Femur (tissue), 1 donor: ENCODE measurements around the gene ERFL.
A peak's percentile ranks its signal among the peaks of the same experiment; 100 is the strongest.
"Not testable (repeated sequence)": the region's sequence is repeated elsewhere in the genome, so short reads cannot be mapped to it uniquely, and the experiment has no call there.

Source experiments
- DNase-seq: peaks from one replicate; pipeline ENCODE4 v3.0.0-alpha.2; 2017

Gene ERFL

DNA sequence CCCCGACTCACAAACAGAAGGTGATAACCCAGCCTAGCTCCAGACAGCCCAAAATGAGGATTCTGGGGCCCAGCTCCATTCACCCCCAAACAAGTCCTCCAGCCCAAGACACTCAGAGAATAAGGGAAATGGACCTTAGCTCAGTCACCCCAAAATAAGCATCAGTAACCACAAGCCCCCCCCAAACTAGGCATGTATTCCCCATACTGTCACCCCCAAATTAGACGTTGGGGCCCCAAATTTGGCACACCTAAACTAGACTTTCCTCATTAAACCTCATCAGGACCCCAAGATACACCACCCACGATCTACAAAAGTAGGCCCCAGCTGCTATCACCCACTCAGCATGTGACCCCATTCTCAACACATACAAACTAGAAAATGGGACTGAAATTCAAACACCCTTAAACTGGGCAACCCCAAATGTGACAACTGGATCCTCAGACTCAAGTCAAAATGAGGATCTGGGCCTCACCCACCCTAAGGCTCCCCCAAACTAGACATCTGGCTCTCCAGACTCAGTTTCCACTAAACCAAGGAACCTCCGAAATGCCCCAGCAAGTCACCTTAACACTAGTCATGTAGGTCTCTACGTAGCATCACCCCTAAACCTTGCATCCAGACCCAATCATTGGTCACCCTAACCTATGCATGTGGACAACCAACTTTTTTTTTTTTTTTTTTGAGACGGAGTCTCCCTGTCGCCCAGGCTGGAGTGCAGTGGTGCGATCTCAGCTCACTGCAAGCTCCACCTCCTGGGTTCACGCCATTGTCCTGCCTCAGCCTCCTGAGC is 13.4 kb upstream of the ERFL start:
- DNase-seq: no peak

DNA sequence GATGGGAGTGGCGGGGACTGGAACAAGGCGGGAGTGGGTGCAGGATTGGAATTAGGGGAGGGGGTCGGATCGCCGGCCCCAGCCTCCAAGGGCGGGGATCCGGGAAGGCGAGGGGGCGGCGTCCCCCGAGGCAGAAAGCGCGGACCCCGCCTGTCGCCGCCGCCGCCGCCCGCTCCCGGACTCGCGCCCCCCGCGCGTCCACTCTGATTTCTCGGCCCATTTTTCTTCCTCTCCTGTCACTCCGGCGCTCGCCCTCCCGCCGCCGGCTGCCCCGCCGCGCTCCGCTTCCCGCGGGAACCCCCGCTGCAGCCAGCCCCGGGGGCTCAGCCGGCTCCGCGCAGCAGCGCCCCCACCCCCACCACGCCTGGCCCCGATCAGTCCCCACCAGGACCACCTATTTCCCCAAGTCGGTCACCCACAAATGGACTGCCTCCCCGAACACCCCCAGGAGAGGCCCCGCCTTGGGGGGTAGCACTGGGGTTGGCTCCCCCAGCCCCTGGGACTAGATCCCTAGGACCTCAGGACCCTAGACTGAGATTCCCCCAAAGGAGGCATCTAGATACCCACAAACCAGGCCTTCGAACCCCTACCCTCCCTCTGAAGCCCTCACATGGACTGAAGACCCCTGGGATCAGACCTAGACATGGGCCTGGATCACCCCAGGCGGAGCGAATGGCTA is 12.6 kb upstream of the ERFL start:
- DNase-seq: no peak

DNA sequence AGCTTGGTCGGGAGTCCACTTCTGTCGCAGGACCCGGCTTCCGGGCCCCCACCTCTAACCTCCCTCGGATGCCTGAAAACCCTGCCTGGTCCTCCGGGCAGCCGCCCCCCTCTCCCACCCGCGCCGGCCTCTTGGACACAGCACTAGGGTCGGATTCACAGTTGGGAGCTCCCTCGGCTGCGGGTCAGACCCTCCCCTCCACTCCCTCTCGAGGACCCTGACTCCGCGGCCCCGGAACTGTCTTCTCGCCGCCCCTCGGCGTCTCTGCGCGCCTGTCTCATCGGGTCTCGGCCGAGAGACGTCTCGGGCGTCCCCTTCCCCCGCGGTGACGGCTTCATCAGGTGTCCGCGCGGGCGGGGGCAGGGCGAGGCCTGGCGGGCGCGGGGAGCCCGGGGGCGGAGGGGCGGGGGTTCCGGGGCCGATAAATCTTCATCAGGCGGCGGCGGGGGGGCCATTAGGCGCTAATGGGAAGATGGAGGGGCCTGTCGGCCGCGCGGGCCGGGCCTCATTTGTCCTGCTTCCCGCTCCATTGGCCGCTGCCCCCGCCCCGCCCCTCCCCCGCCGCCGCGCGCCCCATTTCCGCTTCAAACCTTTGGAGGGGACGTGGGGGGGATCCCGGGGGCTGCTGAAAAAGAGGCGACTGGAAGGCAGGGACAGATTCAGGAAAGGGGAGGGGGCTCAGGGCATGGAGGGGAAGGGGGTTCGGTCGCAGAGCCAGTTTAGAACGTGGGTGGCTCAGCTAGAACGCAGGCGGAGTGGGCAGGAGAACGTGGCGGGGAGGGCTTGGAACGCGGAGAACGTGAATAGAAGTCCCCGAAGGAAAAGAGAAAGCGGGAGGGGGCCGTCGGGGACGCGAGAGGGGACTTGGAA is 11.8 kb upstream of the ERFL start:
- peak; percentile 78 for DNase-seq

DNA sequence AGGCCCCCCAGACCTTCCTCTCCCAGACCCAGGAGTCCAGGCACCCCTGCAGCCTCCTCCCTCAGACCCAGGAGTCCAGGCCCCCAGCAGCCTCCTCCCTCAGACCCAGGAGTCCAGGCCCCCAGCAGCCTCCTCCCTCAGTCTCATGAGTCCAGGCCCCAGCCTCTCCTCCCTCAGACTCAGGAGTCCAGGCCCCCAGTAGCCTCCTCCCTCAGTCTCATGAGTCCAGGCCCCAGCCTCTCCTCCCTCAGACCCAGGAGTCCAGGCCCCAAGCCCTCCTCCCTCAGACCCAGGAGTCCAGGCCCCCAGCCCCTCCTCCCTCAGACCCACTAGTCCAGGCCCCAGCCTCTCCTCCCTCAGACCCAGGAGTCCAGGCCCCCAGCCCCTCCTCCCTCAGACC is 11.0 kb upstream of the ERFL start:
- DNase-seq: not testable (repeated sequence)

DNA sequence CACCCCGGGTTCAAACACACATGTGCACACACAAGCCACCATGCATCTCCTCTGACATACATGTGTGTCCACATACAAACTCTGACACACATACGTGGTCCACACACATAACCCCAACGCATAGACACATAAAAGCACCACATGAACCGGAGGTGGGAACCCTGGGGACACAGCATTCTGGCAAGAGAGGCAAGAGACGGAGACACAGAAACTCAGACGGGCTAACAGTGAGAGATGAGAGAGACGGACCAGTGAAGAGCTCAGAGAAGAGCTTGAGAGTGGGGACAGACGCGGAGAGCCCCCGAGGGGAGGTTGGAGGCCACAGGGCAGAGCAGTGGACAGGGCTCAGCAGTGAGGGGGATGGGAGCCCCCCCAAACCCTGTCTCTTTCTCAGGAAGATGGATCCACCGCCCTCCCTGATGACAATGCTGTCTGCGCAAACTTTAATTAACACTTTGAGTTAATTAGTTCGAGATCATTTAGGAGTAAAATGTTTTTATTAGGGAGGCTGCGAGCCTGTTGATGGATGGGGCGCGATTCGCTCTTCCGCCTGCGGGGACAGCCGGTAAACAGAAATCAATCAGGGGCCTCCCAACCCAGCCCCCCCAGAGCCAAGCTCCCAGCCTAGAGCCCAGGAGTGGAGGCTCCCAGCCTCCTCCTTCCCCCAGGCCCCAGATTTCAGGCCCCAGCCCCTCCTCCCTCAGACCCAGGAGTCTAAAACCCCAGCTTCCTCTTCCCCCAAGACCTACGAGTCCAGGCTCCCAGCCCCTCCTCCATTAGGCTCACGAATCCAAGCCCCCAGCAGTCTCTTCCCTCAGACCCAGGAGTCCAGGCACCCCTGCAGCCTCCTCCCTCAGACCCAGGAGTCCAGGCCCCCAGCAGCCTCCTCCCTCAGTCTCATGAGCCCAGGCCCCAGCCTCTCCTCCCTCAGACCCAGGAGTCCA is 9.5 kb upstream of the ERFL start:
- DNase-seq: no peak

DNA sequence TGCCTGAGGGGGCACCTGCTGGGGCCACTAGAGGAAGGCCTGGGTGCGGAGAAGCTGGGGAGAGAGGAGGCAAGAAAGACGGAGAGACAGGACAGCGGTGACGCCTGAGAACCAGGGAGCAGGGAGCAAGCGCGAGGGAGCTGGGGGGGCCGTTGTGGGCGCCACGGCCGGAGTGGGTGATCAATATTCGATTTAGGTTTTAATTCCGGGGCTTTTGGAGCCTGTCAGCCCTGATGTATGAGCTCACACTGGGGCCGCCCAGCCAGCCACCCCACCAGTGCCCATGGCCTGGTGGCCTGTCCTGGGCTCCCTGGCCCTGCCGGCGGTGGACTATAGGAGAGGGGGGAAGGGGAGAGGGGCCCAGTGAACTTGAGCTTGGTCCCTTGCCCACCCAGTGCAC is 8.7 kb upstream of the ERFL start:
- no peak for DNase-seq

DNA sequence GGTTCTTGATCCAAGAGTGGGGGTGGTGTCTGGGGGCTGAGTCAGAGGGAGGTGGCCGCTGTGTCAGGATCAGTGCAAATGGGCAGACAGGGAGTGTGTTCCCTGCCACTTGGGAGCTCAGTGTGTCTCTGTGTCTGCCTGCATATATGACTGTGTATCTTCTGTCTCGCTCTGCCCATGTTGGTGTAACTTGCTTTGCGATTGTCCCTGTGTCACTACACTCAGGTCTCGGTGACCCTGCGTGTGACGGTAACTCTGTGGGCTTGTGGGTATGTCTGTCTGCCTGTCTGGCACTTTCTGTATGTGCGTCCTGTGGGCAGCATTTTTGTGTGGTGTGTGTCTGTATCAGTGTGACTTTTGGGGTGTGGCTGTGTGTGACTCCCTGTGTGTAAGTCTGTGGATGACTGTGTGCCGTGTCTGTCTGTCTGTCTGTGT is 8.2 kb upstream of the ERFL start:
- no peak for DNase-seq

DNA sequence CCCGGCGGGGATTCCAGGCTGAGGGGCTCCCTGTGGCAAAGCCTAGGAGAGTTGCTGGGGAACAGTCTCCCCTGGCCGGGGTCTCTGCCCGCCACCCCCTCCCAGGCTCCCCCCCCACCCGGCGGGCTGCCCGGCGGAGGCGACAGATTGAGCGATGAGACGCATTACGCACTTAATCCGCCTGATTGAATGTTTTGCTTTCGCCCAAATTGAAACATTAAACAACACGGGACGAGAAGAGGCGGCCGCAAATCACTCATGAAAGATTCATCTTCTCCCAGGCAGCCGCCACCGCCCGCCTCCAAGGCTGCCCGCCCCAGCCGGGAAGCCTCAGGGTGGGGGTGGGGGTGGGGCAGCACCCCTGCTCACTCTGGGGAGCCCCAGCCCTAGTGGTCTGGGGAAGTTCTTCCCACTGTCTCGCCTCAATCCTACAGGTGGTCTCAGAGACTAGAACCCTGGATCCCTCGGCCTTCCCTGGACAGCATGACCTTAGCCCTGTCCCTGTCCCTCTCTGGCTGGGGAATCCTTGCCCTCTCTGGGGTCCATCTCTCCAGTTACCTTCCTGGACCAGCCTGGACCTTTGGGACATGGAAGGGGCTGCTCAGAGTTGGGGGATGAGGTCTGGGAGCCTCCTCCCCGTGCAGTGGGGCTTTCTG is 7.6 kb upstream of the ERFL start:
- no peak for DNase-seq

DNA sequence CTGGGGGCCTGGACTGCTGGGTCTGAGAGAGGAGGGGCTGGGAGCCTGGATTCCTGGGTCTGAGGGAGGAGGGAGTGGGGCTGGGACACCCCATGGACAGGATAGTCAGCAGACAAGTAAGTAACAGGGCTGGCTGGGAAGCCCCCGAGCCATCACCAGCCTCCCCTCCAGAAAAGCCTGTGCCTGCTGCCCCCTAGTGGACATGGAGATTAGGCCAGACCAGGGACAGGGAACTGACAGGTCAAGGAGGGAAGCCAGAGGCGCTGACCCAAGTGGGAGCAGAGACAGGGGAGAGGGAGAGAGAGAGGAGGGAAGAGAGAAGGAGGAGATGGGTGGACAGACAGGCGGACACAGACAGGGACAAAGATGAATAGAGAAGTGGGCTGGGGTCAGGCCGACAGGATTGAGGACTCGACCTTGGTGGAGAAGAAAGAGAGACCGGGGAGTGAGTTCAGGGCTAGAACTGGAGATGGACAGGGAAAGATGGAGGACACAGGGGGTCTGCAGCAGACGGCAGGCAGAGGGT is 6.7 kb upstream of the ERFL start:
- DNase-seq: peak; percentile 80

DNA sequence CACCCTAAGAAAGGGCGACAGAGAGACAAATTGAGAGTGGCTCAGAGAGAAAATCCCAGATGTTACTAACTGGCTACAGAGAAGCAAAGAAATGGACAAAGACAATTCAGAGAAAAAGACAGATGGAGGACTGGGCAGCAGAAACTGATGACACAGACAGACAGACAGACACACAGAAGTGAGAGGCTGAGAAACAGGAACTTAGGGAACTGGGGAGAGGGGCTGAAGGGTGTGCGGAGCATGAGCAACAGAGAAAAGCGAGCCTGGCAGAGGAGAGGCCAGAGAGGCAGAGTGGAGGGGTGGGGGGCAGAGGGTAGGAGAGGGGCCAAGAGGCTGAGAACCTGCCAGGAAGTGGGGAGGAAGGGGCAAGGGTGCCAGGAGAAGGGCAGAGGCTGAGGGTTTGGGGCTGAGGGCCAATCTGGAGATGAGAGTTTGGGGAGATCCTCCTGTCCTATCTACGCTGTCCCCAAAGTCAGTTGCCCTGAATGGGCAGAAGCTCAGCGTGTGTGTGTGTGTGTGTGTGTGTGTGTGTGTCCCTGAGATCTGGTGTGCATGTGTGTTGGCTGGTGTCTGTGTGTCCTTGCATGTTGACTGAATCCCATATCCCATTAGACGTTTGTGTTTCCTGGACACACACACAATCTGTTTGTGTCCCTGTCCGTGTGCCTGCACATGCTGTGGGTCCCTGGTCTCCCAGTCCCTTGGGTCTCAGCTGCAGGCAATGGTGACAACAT is 5.6 kb upstream of the ERFL start:
- DNase-seq: no peak

DNA sequence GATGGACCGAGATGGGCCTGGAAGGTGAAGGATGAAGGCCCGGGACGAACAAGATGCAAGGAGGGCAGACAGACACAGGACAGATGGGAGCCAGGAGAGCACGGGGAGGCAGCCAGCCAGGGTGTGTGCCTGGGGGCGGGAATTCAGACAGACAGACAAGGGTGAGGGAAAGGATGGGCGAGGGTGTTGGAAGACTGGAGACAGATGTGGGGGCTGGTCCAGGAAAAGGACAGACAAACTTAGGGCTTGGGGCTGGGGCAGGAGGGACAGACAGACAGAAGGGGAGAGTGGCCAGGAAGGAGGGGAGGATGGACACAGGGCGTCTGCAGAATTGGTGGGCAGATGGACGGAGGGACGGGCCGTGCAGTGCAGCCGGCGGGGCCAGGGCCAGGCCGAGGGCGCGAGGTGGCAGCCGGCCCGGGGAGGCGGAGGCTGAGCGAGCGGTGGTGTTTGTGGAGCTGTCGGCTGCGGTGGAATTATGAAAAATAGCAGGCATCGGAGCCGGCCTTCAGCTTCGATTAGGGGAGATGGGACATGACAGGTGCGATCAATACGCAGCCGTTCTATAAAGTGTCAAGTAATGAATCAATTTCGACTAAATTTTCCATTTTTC is 4.6 kb upstream of the ERFL start:
- no peak for DNase-seq

DNA sequence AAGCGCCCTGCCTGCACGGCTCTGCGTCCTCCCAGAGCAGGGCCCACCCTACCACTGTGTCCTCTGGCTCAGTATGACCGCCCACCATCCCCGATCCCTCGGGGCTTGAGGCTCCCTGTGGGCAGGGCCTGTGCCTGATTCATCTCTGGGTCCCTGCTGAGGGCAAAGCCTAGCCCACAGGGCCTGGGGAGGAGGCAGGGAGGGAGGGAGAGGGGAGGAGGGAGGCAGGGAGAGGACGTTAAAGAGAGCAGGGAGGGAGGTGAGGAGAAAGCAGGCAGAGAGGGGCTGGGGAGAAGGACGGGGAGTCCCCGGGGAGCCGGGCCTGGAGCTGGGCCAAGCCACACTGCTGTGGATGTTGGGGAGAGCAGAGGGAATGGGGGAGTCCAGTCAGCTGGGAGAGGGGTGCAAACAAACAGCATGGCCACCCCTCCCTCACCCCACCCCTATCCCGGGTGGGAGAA is 4.0 kb upstream of the ERFL start:
- no peak for DNase-seq

DNA sequence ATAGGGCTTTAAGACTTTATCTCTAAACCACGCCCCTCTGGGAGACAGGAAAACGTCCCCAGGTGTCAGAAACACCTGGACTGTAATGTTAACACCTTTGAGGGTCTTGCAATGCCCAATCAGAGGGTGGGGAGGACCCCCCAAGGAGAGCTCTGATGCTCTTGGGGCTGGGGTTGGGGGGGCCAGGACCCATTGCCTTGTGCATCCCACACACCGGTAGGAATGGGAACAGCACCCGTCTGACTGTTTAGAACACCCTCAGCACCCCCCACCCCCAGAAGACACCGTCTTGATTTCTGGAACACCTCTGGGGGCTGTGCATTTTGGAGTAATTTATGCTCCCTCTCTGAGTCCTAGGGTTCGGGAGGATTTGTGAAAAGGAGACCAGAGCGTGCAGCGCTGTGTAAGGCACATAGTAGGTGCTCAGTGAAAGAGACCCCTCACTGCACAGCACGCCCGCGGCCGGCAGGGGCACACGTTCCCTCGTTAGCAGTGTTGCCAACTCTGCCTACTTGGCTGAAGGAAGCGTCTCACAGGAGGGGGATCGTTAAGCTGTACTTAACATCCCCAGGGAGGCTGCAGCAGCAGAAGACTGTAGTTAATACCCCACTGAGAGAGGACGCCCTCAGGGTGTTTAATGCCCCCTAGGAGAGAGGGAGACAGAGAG is 2.8 kb upstream of the ERFL start:
- no peak for DNase-seq

DNA sequence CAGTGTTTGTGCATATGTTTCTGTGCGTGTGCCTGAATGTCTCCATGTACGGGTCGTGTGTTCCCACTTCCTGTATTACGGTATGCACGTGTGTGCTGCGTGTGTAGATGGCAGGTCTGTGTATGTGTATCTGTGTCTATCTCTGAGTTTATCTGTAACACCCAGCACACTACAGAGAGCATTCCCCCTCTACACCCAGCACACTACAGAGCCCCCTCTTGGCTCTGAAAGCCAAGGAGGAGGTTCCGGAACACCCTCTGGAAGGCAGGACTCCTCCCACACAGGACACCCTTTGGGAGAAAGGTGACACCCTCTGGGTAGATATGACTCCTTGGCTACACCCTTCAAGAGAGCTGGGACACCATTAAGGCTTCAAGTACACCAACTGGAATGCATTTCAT is 2.1 kb upstream of the ERFL start:
- DNase-seq: no peak

DNA sequence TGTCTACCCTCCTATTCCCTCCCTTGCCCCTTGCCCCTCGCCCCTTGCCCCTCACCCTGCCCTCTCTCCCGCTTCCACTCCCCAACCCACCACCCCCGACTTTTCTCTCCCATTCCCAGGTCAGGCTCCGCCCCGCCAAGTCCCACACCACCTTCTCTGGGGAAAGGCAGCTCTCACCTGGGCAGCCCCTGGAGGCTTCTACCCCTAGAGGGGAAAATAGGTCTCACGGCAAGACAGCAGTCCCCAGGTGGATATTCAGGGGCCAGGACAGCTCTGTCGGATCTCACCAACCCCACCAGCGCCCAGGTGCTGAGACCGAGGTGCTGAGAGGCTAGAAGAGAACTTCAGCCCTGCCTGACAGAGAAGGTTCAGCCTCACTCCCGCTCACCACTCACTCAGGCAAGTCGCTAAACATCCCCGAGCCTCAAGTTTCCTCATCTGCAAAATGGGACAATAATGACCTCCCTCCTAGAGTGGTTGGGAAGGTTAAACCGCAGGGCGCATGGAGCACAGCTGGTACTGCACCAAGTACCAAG is 1.4 kb upstream of the ERFL start:
- no peak for DNase-seq

DNA sequence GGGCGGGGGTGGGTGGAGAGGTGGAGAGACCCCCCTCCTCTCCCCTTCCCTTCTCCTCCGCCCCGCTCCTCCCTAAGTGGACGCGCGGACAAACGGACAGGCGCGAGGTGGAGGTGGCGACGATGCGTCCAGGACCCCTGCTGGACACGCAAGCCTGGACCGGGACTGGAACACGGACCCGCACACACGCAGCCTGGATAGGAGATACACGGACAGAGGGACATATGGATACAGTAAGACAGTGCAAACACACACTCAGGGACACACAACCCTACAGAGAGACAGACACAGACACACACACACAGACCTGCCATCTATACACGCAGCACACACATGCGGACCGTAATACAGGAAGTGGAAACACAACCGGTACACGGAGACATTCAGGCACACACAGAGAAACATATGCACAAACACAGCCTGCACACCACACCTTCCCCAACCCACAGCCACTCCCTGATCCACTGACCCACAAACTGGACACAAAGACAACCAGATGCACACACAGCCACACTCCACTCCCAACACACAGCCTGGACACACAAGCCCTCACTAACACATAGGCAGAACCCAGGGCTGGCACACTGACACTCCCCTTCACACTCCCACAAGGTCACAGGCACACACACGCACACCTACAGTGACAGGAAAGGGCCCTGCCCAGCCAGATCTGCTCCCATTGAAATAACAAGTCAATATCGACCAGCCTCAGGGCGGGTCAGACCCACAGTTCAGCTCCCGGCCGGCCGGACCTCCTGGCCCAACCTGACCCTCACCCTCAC is 696 bp upstream of the ERFL start:
- DNase-seq: no peak

DNA sequence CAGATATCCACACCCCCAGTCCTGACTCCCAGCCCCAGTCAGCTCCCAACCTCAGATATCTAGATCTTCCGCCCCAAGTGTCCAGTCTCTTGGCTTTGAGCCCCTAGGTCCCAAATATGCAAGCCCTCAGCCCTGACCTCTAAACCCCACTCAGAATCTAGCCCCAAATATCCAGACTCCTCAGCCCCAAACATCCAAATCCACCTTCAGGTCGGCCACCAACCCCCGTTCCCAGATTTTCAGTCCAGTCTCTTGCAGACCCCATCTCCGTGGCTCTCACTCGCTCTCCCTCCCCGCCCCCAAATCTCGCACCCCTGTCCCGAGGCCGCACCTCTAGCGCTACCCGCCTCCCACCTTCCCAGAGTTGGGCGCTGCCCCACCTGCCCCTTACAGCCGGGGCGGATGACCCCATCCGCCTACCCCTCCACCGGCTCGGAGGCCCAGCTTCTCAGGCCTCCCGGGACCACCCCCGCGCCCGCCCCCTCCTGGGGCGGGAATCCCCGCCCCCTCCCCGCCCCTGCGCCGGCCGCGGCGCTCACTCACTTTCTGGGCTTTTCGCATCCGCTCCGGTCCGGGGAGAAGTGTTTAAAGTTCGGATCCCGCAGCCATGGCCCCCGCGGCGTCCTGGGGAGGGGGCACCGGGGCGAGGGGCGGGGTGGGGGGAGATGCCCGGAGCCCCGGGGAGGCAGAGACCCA is 604 bp downstream of the ERFL start:
- DNase-seq: no peak
